GM12873 (cell line): Measurements from ENCODE around the gene RTKN2.

ENCODE experiments used
- CTCF ChIP-seq: IDR thresholded peaks from 2 replicates; pipeline ENCODE4 v1.5.1; 2012; ENCODE audit warnings: low read depth, mild to moderate bottlenecking, moderate library complexity, low read length, control low read depth; ENCODE audit not compliant: insufficient read depth; ENCODE audit errors: missing control alignments

RTKN2 gene

DNA sequence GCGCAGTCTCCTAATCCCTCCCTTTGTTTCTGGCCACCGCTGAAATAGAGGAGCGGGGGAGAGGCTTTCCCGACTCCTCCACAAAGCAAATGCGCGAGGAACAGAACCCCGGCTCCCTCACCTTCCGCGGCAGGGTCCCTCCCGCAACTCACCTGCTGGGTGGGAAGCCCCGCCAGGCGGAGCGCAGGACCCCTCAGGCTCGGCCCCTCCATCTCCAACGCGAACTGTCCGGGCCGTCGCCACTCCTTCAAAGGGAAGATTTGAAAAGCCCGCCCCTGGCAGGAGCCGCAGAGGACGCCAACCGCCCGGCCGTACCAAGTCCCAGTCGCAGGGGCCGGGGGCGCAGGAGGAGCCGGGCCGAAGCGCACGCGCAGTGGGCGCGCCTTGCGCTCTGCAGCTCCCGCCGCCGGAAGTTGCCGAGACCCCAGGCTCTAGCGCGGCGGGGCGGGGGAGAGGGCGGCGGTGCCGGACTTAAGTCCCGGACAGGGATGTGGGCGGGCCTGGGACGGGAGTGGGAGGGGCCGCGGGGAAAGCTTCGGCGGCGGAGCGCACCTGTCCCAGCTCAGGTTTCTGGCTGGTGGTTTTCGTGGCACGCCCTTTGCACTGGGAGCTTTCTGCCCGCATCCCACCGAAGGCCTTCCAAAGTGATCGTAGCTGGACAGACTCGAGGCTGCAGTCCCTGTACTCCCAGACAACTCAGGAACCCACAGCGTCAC is at the start of gene RTKN2:
TSS of gene RTKN2 (minus strand) at position 446 of the 716 bp plus-strand sequence. CDS start at position 212, 234 bp downstream.
- TF ChIP-seq CTCF: no peak

DNA sequence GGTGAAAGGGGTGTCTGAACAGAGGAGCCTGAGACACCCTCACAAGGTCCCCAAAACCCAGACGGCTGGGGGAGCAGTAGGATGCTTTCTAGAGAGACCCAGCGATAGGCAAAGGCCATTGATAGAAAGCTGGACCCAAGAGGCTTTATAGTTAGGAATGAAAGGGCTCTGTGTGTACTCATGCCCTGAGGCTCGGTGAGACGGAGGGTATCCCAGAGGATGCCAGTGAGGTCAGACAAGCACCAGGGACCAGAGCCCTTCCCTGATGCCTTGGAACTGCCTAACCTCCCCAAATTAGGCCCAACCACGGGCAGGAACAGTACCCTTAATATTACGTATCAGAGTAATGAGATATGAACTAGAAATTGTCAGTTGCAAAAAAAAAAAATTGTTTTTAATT is 48.6 kb upstream of the RTKN2 start:
- TF ChIP-seq CTCF: no peak

DNA sequence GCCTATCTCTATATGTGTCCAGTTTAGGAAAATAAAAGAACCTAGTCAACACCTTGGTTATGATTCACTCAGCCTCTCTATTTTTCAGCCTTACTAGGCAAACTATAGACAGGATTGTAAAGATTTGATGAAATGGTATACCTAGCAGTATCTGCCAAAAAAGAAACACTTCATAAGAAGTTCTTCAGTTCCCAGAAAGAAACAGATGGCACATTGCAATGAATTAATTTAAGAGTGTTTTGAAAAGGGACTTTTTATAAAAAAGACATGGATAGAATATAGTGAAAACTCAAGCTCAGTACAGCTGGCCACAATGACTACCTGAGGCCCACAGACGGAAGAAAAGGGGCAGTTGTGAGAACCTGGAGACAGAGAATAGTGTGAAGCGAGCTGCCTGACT is 40.6 kb upstream of the RTKN2 start:
- TF ChIP-seq CTCF: no peak

DNA sequence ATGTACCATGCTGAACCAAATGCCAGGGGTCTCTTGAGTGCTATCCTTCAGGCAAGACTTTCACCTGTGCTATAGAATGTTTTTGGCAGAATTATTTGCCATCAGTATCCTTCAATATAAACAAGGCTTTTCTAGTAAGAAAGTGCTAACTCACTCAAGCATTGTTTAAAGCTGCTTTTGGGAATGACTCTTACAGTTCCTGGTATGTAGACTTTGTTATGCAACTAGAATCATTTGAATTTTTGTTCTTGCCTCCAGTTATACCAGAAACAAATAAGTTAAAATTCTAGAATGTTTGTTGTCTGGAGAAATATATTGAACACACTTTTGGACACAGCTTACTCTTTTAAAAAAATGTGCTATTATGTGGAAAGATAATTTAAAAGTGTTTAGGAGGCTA is 39.5 kb upstream of the RTKN2 start:
- no peak for TF ChIP-seq CTCF

- no peak for TF ChIP-seq CTCF
Measured at GRCh38 chr10:62307635-62308034, 39.0 kb upstream of the RTKN2 start.

DNA sequence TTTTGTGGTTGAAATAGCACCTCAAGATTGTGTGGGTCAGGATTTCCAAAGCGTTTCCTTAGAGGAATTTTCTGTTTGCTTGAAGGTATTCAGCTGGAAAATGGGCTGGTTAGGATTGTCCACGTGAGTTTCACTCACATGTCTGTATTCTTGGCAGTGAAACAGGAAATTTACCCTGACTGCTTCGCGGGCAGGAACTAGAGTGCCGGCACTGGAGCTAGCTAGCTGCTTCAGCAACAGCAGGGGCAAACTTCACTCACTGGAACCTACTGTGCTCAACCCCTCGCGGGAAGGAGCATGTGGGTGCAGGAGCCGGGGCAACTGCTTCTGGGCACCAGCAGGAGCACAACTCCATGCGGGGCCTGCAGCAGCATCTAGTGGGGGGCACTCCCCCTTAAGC is 38.0 kb upstream of the RTKN2 start:
- TF ChIP-seq CTCF: no peak

- no peak for TF ChIP-seq CTCF
Measured at GRCh38 chr10:62305813-62306212, 37.2 kb upstream of the RTKN2 start.

DNA sequence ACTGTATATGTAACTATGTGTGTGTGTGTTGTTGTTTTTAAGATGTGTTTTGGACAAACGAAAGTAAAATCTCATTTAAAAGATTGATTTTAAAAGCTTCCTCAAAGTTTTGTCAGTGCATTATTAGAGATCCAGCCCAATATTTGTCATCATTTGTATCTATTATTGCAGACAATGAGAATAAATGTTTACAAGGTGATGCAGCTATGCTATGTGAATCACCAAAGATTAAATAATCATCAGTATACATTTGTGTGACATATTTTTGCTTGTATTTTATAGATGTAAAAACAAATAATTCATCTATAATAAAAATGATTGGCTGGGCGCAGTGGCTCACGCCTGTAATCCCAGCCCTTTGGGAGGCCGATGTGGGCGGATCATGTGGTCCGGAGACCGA is 35.3 kb upstream of the RTKN2 start:
- TF ChIP-seq CTCF: no peak
